ENCODE data around the gene UBE2O. TPM values are rescaled to one million over a fixed set of nuclear protein-coding genes. Genes with fewer than 3 reads are reported as not detected.
A peak's percentile ranks its signal among the peaks of the same experiment; 100 is the strongest.

Gene UBE2O
- total and polyA plus RNA-seq, 7 experiments from 2014 or later, result 8.7 to 50.8 (median 39.2) TPM

- no peaks in the 10 kb centered on the region for H3K4me1 ChIP-seq (ENCODE audit: control insufficient read depth in 2 of 2, insufficient read depth in 2 of 2, low read length in 2 of 2)
- H3K27ac Mint-ChIP-seq, result no peak overlapping the region
- no peak overlapping the region for H3K4me3 ChIP-seq (ENCODE audit: low read length)
- intact Hi-C loops (cut with micrococcal nuclease), result loop anchor here in 1 of 2 donors (5.0 kb wide), 1 partner anchor 598 kb away; no protein-coding TSS in a partner anchor
- H3K36me3 Mint-ChIP-seq, result peaks cover 0 to 11% (median 0%) of the 10 kb centered on the region in 5 donors
- no peaks in the 10 kb centered on the region for H3K27me3 ChIP-seq (ENCODE audit: control insufficient read depth in 2 of 2, insufficient read depth in 2 of 2, low read length in 2 of 2)
- peaks cover 0 to 3% (median 0%) of the 10 kb centered on the region in 5 donors for H3K27me3 Mint-ChIP-seq
- peaks cover 0 to 37% (median 3%) of the 10 kb centered on the region in 3 experiments for H3K36me3 ChIP-seq (ENCODE audit: control insufficient read depth in 2 of 3, insufficient read depth in 3 of 3, low read length in 3 of 3)
- ChIA-PET POLR2A (no interaction called here), CTCF (interaction anchor here (0.6 to 0.8 kb wide), 2 partner anchors 35 to 223 kb away, joined by 3 read pairs; no protein-coding TSS in a partner anchor)
- H3K27ac ChIP-seq (ENCODE audit: low read depth, low read length), result no peak overlapping the region
- peaks cover 0 to 2% (median 0%) of the 10 kb centered on the region in 11 donors for H3K9me3 Mint-ChIP-seq
- H3K9me3 ChIP-seq (ENCODE audit: control insufficient read depth in 2 of 3, low read length in 3 of 3), result no peaks in the 10 kb centered on the region
- H3K4me1 Mint-ChIP-seq, result peaks cover 0 to 9% (median 4%) of the 10 kb centered on the region in 7 donors
- ATAC-seq (no peak), DNase-seq (no peak)
- H3K4me3 Mint-ChIP-seq, result no peak overlapping the region
Observed at GRCh38 chr17:76469076-76469990, 16.4 kb upstream of the UBE2O start.

- POLR2A ChIA-PET, result interaction anchor here (0.6 kb wide), 1 partner anchor 98 kb away, joined by 3 read pairs; no protein-coding TSS in a partner anchor
Observed at GRCh38 chr17:76468634-76469010, 15.7 kb upstream of the UBE2O start.

GRCh38 chr17:76467809-76468633, 15.1 kb upstream of the UBE2O start:
- no peak overlapping the region for H3K4me3 ChIP-seq (ENCODE audit: low read length)
- ChIA-PET POLR2A (interaction anchor here (0.6 to 1.3 kb wide), 3 partner anchors 35 to 98 kb away, joined by 3 to 5 read pairs (median 5); no protein-coding TSS in a partner anchor), CTCF (interaction anchor here (0.5 to 2.7 kb wide), 8 partner anchors 9 to 571 kb away, joined by 3 to 45 read pairs (median 6); partner anchors contain the start of genes RHBDF2 and TRIM65)
- intact Hi-C loops (cut with micrococcal nuclease), result loop anchor here (2.0 to 5.0 kb wide), 2 partner anchors 25 to 599 kb away; no protein-coding TSS in a partner anchor
- Mint-ChIP-seq H3K4me1 (peaks cover 0 to 9% (median 4%) of the 10 kb centered on the region in 7 donors), H3K27me3 (peaks cover 0 to 4% (median 0%) of the 10 kb centered on the region in 5 donors), H3K36me3 (peaks cover 0 to 7% (median 0%) of the 10 kb centered on the region in 5 donors), H3K4me3 (no peak overlapping the region), H3K9me3 (peaks cover 0 to 2% (median 0%) of the 10 kb centered on the region in 11 donors), H3K27ac (no peak overlapping the region)
- no peak overlapping the region for H3K27ac ChIP-seq (ENCODE audit: low read depth, low read length)
- H3K4me1 ChIP-seq (ENCODE audit: control insufficient read depth in 2 of 2, insufficient read depth in 2 of 2, low read length in 2 of 2), result no peaks in the 10 kb centered on the region
- no peaks in the 10 kb centered on the region for H3K27me3 ChIP-seq (ENCODE audit: control insufficient read depth in 2 of 2, insufficient read depth in 2 of 2, low read length in 2 of 2)
- peaks cover 0 to 25% (median 0%) of the 10 kb centered on the region in 3 experiments for H3K36me3 ChIP-seq (ENCODE audit: control insufficient read depth in 2 of 3, insufficient read depth in 3 of 3, low read length in 3 of 3)
- ATAC-seq (no peak), DNase-seq (no peak)
- H3K9me3 ChIP-seq (ENCODE audit: control insufficient read depth in 2 of 3, low read length in 3 of 3), result no peaks in the 10 kb centered on the region

More at GRCh38 chr17:76468634-76469010, 15.7 kb upstream of the UBE2O start:
- Mint-ChIP-seq H3K4me3 (no peak overlapping the region), H3K27me3 (peaks cover 0 to 4% (median 0%) of the 10 kb centered on the region in 5 donors), H3K4me1 (peaks cover 0 to 9% (median 4%) of the 10 kb centered on the region in 7 donors), H3K36me3 (peaks cover 0 to 11% (median 0%) of the 10 kb centered on the region in 5 donors), H3K9me3 (peaks cover 0 to 2% (median 0%) of the 10 kb centered on the region in 11 donors), H3K27ac (no peak overlapping the region)
- Histone ChIP-seq H3K9me3 (ENCODE audit: control insufficient read depth in 2 of 3, low read length in 3 of 3) (no peaks in the 10 kb centered on the region), H3K4me1 (ENCODE audit: control insufficient read depth in 2 of 2, insufficient read depth in 2 of 2, low read length in 2 of 2) (no peaks in the 10 kb centered on the region), H3K4me3 (ENCODE audit: low read length) (no peak overlapping the region), H3K27ac (ENCODE audit: low read depth, low read length) (no peak overlapping the region), H3K36me3 (ENCODE audit: control insufficient read depth in 2 of 3, insufficient read depth in 3 of 3, low read length in 3 of 3) (peaks cover 0 to 31% (median 3%) of the 10 kb centered on the region in 3 experiments), H3K27me3 (ENCODE audit: control insufficient read depth in 2 of 2, insufficient read depth in 2 of 2, low read length in 2 of 2) (no peaks in the 10 kb centered on the region)
- CTCF ChIA-PET, result interaction anchor here (2.5 to 2.7 kb wide), 2 partner anchors 33 to 77 kb away, joined by 14 to 36 read pairs; partner anchors contain the start of gene RHBDF2
- no peak for DNase-seq
- intact Hi-C loops (cut with micrococcal nuclease), result loop anchor here in 1 of 2 donors (5.0 kb wide), 1 partner anchor 599 kb away; no protein-coding TSS in a partner anchor
- ATAC-seq, result no peak

GRCh38 chr17:76467366-76467765, 14.4 kb upstream of the UBE2O start, which contains the start of gene AANAT:
Gene AANAT (plus strand): TSS chr17:76467603. CDS start chr17:76468747, 1,144 bp downstream.
- ChIA-PET CTCF (interaction anchor here (0.6 to 2.7 kb wide), 13 partner anchors 9 to 571 kb away, joined by 3 to 45 read pairs (median 5); partner anchors contain the start of genes RHBDF2 and TRIM65), POLR2A (interaction anchor here (0.5 to 1.3 kb wide), 4 partner anchors 17 to 62 kb away, joined by 3 to 5 read pairs (median 4); no protein-coding TSS in a partner anchor)
- Histone ChIP-seq H3K4me1 (ENCODE audit: control insufficient read depth in 2 of 2, insufficient read depth in 2 of 2, low read length in 2 of 2) (no peaks in the 10 kb centered on the region), H3K36me3 (ENCODE audit: control insufficient read depth in 2 of 3, insufficient read depth in 3 of 3, low read length in 3 of 3) (peaks cover 0 to 19% (median 0%) of the 10 kb centered on the region in 3 experiments), H3K9me3 (ENCODE audit: control insufficient read depth in 2 of 3, low read length in 3 of 3) (no peaks in the 10 kb centered on the region), H3K27ac (ENCODE audit: low read depth, low read length) (no peak within 1 kb of the TSS), H3K4me3 (ENCODE audit: low read length) (no peak within 1 kb of the TSS), H3K27me3 (ENCODE audit: control insufficient read depth in 2 of 2, insufficient read depth in 2 of 2, low read length in 2 of 2) (no peaks in the 10 kb centered on the region)
- peaks cover 0 to 9% (median 4%) of the 10 kb centered on the region in 7 donors for H3K4me1 Mint-ChIP-seq
- peaks cover 0 to 4% (median 0%) of the 10 kb centered on the region in 5 donors for H3K27me3 Mint-ChIP-seq
- intact Hi-C loops (cut with micrococcal nuclease), result loop anchor here (2.0 to 5.0 kb wide), 2 partner anchors 25 to 600 kb away; no protein-coding TSS in a partner anchor
- H3K9me3 Mint-ChIP-seq, result peaks cover 0 to 2% (median 0%) of the 10 kb centered on the region in 11 donors
- DNase-seq (no peak), ATAC-seq (no peak)
- H3K27ac Mint-ChIP-seq, result peak within 1 kb of the TSS in 1 of 9 donors; percentile 63
- H3K4me3 Mint-ChIP-seq, result no peak within 1 kb of the TSS
- peaks cover 0 to 5% (median 0%) of the 10 kb centered on the region in 5 donors for H3K36me3 Mint-ChIP-seq

- Mint-ChIP-seq H3K4me3 (no peak overlapping the region), H3K27me3 (peaks cover 0 to 7% (median 0%) of the 10 kb centered on the region in 5 donors), H3K9me3 (peaks cover 0 to 2% (median 0%) of the 10 kb centered on the region in 11 donors), H3K4me1 (peaks cover 0 to 9% (median 4%) of the 10 kb centered on the region in 7 donors), H3K27ac (no peak overlapping the region), H3K36me3 (peaks cover 0 to 4% (median 0%) of the 10 kb centered on the region in 5 donors)
- Histone ChIP-seq H3K9me3 (ENCODE audit: control insufficient read depth in 2 of 3, low read length in 3 of 3) (no peaks in the 10 kb centered on the region), H3K4me3 (ENCODE audit: low read length) (no peak overlapping the region), H3K36me3 (ENCODE audit: control insufficient read depth in 2 of 3, insufficient read depth in 3 of 3, low read length in 3 of 3) (peaks cover 0 to 13% (median 0%) of the 10 kb centered on the region in 3 experiments), H3K4me1 (ENCODE audit: control insufficient read depth in 2 of 2, insufficient read depth in 2 of 2, low read length in 2 of 2) (no peaks in the 10 kb centered on the region), H3K27me3 (ENCODE audit: control insufficient read depth in 2 of 2, insufficient read depth in 2 of 2, low read length in 2 of 2) (no peaks in the 10 kb centered on the region), H3K27ac (ENCODE audit: low read depth, low read length) (no peak overlapping the region)
- POLR2A ChIA-PET, result interaction anchor here (0.5 to 1.4 kb wide), 4 partner anchors 14 to 62 kb away, joined by 3 to 5 read pairs (median 4); partner anchors contain the start of gene UBE2O
- ATAC-seq (no peak), DNase-seq (no peak)
- CTCF ChIA-PET, result interaction anchor here (0.6 to 2.7 kb wide), 13 partner anchors 10 to 120 kb away, joined by 3 to 45 read pairs (median 5); partner anchors contain the start of gene RHBDF2
- intact Hi-C loops (cut with micrococcal nuclease), result loop anchor here (1.0 to 5.0 kb wide), 6 partner anchors 26 to 601 kb away; no protein-coding TSS in a partner anchor
Observed at GRCh38 chr17:76466775-76467130, 13.8 kb upstream of the UBE2O start.

Data from naive thymus-derived CD4-positive, alpha-beta T cell (primary cell).